ENCODE measurements around the gene ROR1.

- TF ChIP-seq POLR2A (IDR thresholded peaks at IDR 0.05) = no peak
- TF ChIP-seq CTCF (IDR thresholded peaks at IDR 0.05) = no peak
Observed at GRCh38 chr1:63971557-63971956, 197.7 kb downstream of the ROR1 start.

All from right lobe of liver (tissue), 4 donors.